ENCODE data around the gene DHRSX.

GRCh38 chrX:2523911-2524310 lies 23.1 kb upstream of the DHRSX start:
- TF ChIP-seq, protein P1, sequence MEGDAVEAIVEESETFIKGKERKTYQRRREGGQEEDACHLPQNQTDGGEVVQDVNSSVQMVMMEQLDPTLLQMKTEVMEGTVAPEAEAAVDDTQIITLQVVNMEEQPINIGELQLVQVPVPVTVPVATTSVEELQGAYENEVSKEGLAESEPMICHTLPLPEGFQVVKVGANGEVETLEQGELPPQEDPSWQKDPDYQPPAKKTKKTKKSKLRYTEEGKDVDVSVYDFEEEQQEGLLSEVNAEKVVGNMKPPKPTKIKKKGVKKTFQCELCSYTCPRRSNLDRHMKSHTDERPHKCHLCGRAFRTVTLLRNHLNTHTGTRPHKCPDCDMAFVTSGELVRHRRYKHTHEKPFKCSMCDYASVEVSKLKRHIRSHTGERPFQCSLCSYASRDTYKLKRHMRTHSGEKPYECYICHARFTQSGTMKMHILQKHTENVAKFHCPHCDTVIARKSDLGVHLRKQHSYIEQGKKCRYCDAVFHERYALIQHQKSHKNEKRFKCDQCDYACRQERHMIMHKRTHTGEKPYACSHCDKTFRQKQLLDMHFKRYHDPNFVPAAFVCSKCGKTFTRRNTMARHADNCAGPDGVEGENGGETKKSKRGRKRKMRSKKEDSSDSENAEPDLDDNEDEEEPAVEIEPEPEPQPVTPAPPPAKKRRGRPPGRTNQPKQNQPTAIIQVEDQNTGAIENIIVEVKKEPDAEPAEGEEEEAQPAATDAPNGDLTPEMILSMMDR (IDR thresholded peaks at IDR 0.05; ENCODE audit: low read depth, low read length): no peak
- TF ChIP-seq POLR2A (IDR thresholded peaks at IDR 0.05; ENCODE audit: extremely low read depth, insufficient read length): no peak
- TF ChIP-seq, protein P2, sequence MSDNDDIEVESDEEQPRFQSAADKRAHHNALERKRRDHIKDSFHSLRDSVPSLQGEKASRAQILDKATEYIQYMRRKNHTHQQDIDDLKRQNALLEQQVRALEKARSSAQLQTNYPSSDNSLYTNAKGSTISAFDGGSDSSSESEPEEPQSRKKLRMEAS (IDR thresholded peaks at IDR 0.05; ENCODE audit: low read depth, low read length): no peak

Data from NB4 (cell line).